ENCODE results near the gene REEP1. TPM values are rescaled to one million over a fixed set of nuclear protein-coding genes. Genes with fewer than 3 reads are reported as not detected.

REEP1 gene
- total RNA-seq, 5 donors from 2014 or later (not counting 1 experiment from before 2014, with no cell fraction given) = 0.12 to 1.0 (median 0.18) TPM; not detected in 1

- no peaks in the 10 kb centered on the region for H3K27me3 ChIP-seq (replicated peaks in 1 of 2; ENCODE audit: control insufficient read depth in 2 of 2, extremely low read depth in 1 of 2, insufficient read depth in 2 of 2, low read length in 1 of 2)
- H3K27ac ChIP-seq (ENCODE audit: low read length) = peak within 1 kb of the TSS; percentile 94
- CTCF ChIA-PET = interaction anchor here in 1 of 2 donors (0.8 to 2.5 kb wide), 2 partner anchors 10 to 51 kb away, joined by 3 to 14 read pairs; no protein-coding TSS in a partner anchor
- H3K9me3 ChIP-seq = no peaks in the 10 kb centered on the region
- H3K4me3 ChIP-seq (ENCODE audit: control insufficient read depth in 1 of 2, extremely low read depth in 1 of 2, low read length in 1 of 2) = peak within 1 kb of the TSS; percentile 94 to 100
- peaks cover 0 to 13% of the 10 kb centered on the region in 2 donors for H3K36me3 ChIP-seq (ENCODE audit: control insufficient read depth in 2 of 2, extremely low read depth in 1 of 2, insufficient read depth in 1 of 2, low read length in 1 of 2)
- Mint-ChIP-seq H3K27ac (peak within 1 kb of the TSS; percentile 93 to 95), H3K4me1 (peaks cover 55 to 67% (median 63%) of the 10 kb centered on the region in 3 donors), H3K36me3 (peaks cover 10% of the 10 kb centered on the region), H3K9me3 (no peaks in the 10 kb centered on the region), H3K4me3 (peak within 1 kb of the TSS; percentile 90 to 96 (median 91)), H3K27me3 (no peaks in the 10 kb centered on the region)
- ATAC-seq (replicated peaks in 1 of 4) (peak; percentile 88 to 92 (median 90)), DNase-seq (peak; percentile 81 to 96 (median 90))
- under 1% methylated on average over 74 of the region's 74 CpGs for WGBS (ENCODE audit: insufficient coverage)
- POLR2A ChIA-PET = interaction anchor here in 1 of 2 donors (0.6 kb wide), 3 partner anchors 10 to 295 kb away, joined by 3 to 4 read pairs (median 3); no protein-coding TSS in a partner anchor
- peaks cover 22 to 45% of the 10 kb centered on the region in 2 experiments for H3K4me1 ChIP-seq (ENCODE audit: control insufficient read depth in 1 of 2, extremely low read depth in 1 of 2, insufficient read depth in 2 of 2, low read length in 2 of 2)
These were observed 142.2 kb downstream of the REEP1 start, which contains the start of gene IMMT for GRCh38 chr2:86195055-86195807. Gene IMMT, minus strand, starts transcription at chr2:86195462. Its CDS starts 80 bp downstream, at chr2:86195382.

- Mint-ChIP-seq H3K36me3 (peaks cover 15% of the 10 kb centered on the region), H3K27ac (peak overlapping the region; percentile 93 to 95), H3K9me3 (no peaks in the 10 kb centered on the region), H3K4me1 (peaks cover 59 to 67% (median 63%) of the 10 kb centered on the region in 3 donors), H3K4me3 (peak overlapping the region; percentile 90 to 96 (median 91)), H3K27me3 (no peaks in the 10 kb centered on the region)
- H3K27ac ChIP-seq (ENCODE audit: low read length) = peak overlapping the region; percentile 94
- H3K4me3 ChIP-seq (ENCODE audit: control insufficient read depth in 1 of 2, extremely low read depth in 1 of 2, low read length in 1 of 2) = peak overlapping the region; percentile 94 to 100
- ChIA-PET POLR2A (interaction anchor here in 1 of 2 donors (0.6 kb wide), 1 partner anchor 296 kb away, joined by 3 read pairs; no protein-coding TSS in a partner anchor), CTCF (interaction anchor here in 1 of 2 donors (2.5 kb wide), 1 partner anchor 10 kb away, joined by 14 read pairs; no protein-coding TSS in a partner anchor)
- H3K4me1 ChIP-seq (ENCODE audit: control insufficient read depth in 1 of 2, extremely low read depth in 1 of 2, insufficient read depth in 2 of 2, low read length in 2 of 2) = peaks cover 21 to 45% of the 10 kb centered on the region in 2 experiments
- no peaks in the 10 kb centered on the region for H3K9me3 ChIP-seq
- no peaks in the 10 kb centered on the region for H3K27me3 ChIP-seq (replicated peaks in 1 of 2; ENCODE audit: control insufficient read depth in 2 of 2, extremely low read depth in 1 of 2, insufficient read depth in 2 of 2, low read length in 1 of 2)
- peaks cover 0 to 17% of the 10 kb centered on the region in 2 donors for H3K36me3 ChIP-seq (ENCODE audit: control insufficient read depth in 2 of 2, extremely low read depth in 1 of 2, insufficient read depth in 1 of 2, low read length in 1 of 2)
- WGBS (ENCODE audit: insufficient coverage) = 0% methylated on average over 14 of the region's 17 CpGs
- peak in 1 of 35 experiments; percentile 82 for DNase-seq
- ATAC-seq (replicated peaks in 1 of 4) = no peak
These were observed 142.7 kb downstream of the REEP1 start for GRCh38 chr2:86194751-86195054.

GRCh38 chr2:86193901-86194567 is 143.4 kb downstream of the REEP1 start:
- Histone ChIP-seq H3K27me3 (replicated peaks in 1 of 2; ENCODE audit: control insufficient read depth in 2 of 2, extremely low read depth in 1 of 2, insufficient read depth in 2 of 2, low read length in 1 of 2) (no peaks in the 10 kb centered on the region), H3K4me1 (ENCODE audit: control insufficient read depth in 1 of 2, extremely low read depth in 1 of 2, insufficient read depth in 2 of 2, low read length in 2 of 2) (peaks cover 21 to 44% of the 10 kb centered on the region in 2 experiments), H3K4me3 (ENCODE audit: control insufficient read depth in 1 of 2, extremely low read depth in 1 of 2, low read length in 1 of 2) (peak overlapping the region; percentile 94 to 100), H3K9me3 (no peaks in the 10 kb centered on the region), H3K36me3 (ENCODE audit: control insufficient read depth in 2 of 2, extremely low read depth in 1 of 2, insufficient read depth in 1 of 2, low read length in 1 of 2) (peaks cover 0 to 17% of the 10 kb centered on the region in 2 donors), H3K27ac (ENCODE audit: low read length) (peak overlapping the region; percentile 94)
- ATAC-seq (replicated peaks in 1 of 4) (no peak), DNase-seq (peak in 1 of 35 experiments; percentile 17)
- no peaks in the 10 kb centered on the region for H3K9me3 Mint-ChIP-seq
- peaks cover 15% of the 10 kb centered on the region for H3K36me3 Mint-ChIP-seq
- no peaks in the 10 kb centered on the region for H3K27me3 Mint-ChIP-seq
- POLR2A ChIA-PET = interaction anchor here in 1 of 2 donors (0.5 kb wide), 1 partner anchor 9 kb away, joined by 3 read pairs; no protein-coding TSS in a partner anchor
- CTCF ChIA-PET = interaction anchor here in 1 of 2 donors (2.5 kb wide), 1 partner anchor 9 kb away, joined by 14 read pairs; no protein-coding TSS in a partner anchor
- peak overlapping the region; percentile 93 to 95 for H3K27ac Mint-ChIP-seq
- H3K4me1 Mint-ChIP-seq = peaks cover 59 to 68% (median 60%) of the 10 kb centered on the region in 3 donors
- peak overlapping the region; percentile 90 to 96 (median 91) for H3K4me3 Mint-ChIP-seq
- WGBS (ENCODE audit: insufficient coverage) = 42% methylated on average over 3 of the region's 7 CpGs

- ATAC-seq (replicated peaks in 1 of 4) (no peak), DNase-seq (no peak)
- H3K27ac Mint-ChIP-seq = no peak overlapping the region
- POLR2A ChIA-PET = no interaction called here
- no peak overlapping the region for H3K27ac ChIP-seq (ENCODE audit: low read length)
- no peaks in the 10 kb centered on the region for H3K27me3 ChIP-seq (replicated peaks in 1 of 2; ENCODE audit: control insufficient read depth in 2 of 2, extremely low read depth in 1 of 2, insufficient read depth in 2 of 2, low read length in 1 of 2)
- no CpG with 5 or more reads among the region's 7 CpGs for WGBS (ENCODE audit: insufficient coverage)
- H3K36me3 ChIP-seq (ENCODE audit: control insufficient read depth in 2 of 2, extremely low read depth in 1 of 2, insufficient read depth in 1 of 2, low read length in 1 of 2) = peaks cover 0 to 17% of the 10 kb centered on the region in 2 donors
- peaks cover 41 to 61% of the 10 kb centered on the region in 2 experiments for H3K4me1 ChIP-seq (ENCODE audit: control insufficient read depth in 1 of 2, extremely low read depth in 1 of 2, insufficient read depth in 2 of 2, low read length in 2 of 2)
- no peaks in the 10 kb centered on the region for H3K9me3 Mint-ChIP-seq
- H3K4me3 ChIP-seq (ENCODE audit: control insufficient read depth in 1 of 2, extremely low read depth in 1 of 2, low read length in 1 of 2) = no peak overlapping the region
- peaks cover 20% of the 10 kb centered on the region for H3K36me3 Mint-ChIP-seq
- peak overlapping the region in 1 of 3 donors; percentile 10 for H3K4me3 Mint-ChIP-seq
- CTCF ChIA-PET = no interaction called here
- no peaks in the 10 kb centered on the region for H3K27me3 Mint-ChIP-seq
- peaks cover 77 to 90% (median 84%) of the 10 kb centered on the region in 3 donors for H3K4me1 Mint-ChIP-seq
- H3K9me3 ChIP-seq = no peaks in the 10 kb centered on the region
These were observed 147.5 kb downstream of the REEP1 start for GRCh38 chr2:86189782-86190416.

GRCh38 chr2:86186431-86186830 is 151.0 kb downstream of the REEP1 start:
- Mint-ChIP-seq H3K4me3 (peak overlapping the region; percentile 45 to 81 (median 56)), H3K27me3 (no peaks in the 10 kb centered on the region), H3K9me3 (no peaks in the 10 kb centered on the region), H3K36me3 (peaks cover 13% of the 10 kb centered on the region), H3K4me1 (peaks cover 74 to 91% (median 77%) of the 10 kb centered on the region in 3 donors), H3K27ac (peak overlapping the region; percentile 91 to 92)
- Histone ChIP-seq H3K27me3 (replicated peaks in 1 of 2; ENCODE audit: control insufficient read depth in 2 of 2, extremely low read depth in 1 of 2, insufficient read depth in 2 of 2, low read length in 1 of 2) (no peaks in the 10 kb centered on the region), H3K27ac (ENCODE audit: low read length) (peak overlapping the region; percentile 60), H3K4me1 (ENCODE audit: control insufficient read depth in 1 of 2, extremely low read depth in 1 of 2, insufficient read depth in 2 of 2, low read length in 2 of 2) (peaks cover 33 to 51% of the 10 kb centered on the region in 2 experiments), H3K9me3 (no peaks in the 10 kb centered on the region), H3K36me3 (ENCODE audit: control insufficient read depth in 2 of 2, extremely low read depth in 1 of 2, insufficient read depth in 1 of 2, low read length in 1 of 2) (peaks cover 0 to 9% of the 10 kb centered on the region in 2 donors), H3K4me3 (ENCODE audit: control insufficient read depth in 1 of 2, extremely low read depth in 1 of 2, low read length in 1 of 2) (peak overlapping the region in 1 of 2 donors; percentile 17)
- POLR2A ChIA-PET = interaction anchor here (0.5 to 0.7 kb wide), 4 partner anchors 11 to 184 kb away, joined by 3 read pairs; no protein-coding TSS in a partner anchor
- DNase-seq (peak in 1 of 35 experiments; percentile 17), ATAC-seq (replicated peaks in 1 of 4) (no peak)
- CTCF ChIA-PET = no interaction called here

Measured in T-cell (primary cell).